OCI-LY1 (cell line): ENCODE results near the gene CACNB1.

Experiments
- EZH2 ChIP-seq: fragments of 200-600 bp; sonication (generic), shearing (Covaris generic); IDR thresholded peaks from 2 replicates; pipeline ENCODE4 v1.8.0; 2017; ENCODE audit warnings: borderline replicate concordance, mixed run types, mild to moderate bottlenecking, antibody characterized with exemption, low read length, moderate library complexity, mixed read lengths
- TF ChIP-seq, protein P1 (sequence below): fragments of 200-600 bp; sonication (generic), shearing (Covaris generic); IDR thresholded peaks from 2 replicates; pipeline ENCODE4 v1.5.1; 2017; ENCODE audit warnings: mild to moderate bottlenecking, antibody characterized with exemption, low read length, moderate library complexity, mixed read lengths

DNA sequence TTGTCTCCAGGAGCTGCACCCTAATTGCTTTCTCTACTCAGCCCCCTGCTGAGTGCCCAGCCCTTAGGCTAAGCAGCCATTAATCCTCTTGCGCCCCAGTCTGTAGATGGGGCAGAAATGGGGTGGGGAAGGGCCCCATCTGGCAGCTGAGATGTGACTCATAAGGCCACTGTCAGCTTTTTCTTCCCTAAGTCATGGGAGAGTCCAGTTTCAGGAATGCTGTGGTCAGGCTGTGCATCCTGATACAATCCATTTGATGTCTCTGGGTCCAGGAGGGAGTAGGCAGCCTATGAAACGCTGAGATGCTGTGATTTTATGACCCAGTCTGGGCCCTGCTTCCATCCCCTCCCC, 58.3 kb downstream of the CACNB1 start:
- TF ChIP-seq, protein P1, sequence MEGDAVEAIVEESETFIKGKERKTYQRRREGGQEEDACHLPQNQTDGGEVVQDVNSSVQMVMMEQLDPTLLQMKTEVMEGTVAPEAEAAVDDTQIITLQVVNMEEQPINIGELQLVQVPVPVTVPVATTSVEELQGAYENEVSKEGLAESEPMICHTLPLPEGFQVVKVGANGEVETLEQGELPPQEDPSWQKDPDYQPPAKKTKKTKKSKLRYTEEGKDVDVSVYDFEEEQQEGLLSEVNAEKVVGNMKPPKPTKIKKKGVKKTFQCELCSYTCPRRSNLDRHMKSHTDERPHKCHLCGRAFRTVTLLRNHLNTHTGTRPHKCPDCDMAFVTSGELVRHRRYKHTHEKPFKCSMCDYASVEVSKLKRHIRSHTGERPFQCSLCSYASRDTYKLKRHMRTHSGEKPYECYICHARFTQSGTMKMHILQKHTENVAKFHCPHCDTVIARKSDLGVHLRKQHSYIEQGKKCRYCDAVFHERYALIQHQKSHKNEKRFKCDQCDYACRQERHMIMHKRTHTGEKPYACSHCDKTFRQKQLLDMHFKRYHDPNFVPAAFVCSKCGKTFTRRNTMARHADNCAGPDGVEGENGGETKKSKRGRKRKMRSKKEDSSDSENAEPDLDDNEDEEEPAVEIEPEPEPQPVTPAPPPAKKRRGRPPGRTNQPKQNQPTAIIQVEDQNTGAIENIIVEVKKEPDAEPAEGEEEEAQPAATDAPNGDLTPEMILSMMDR, result no peak
- no peak for TF ChIP-seq EZH2
